IMR-90 (cell line): ENCODE results near the gene SLC25A25.

Source experiments
- CTCF ChIP-seq: conservative IDR thresholded peaks from 2 replicates; pipeline ENCODE4 v1.5.1; 2012; ENCODE audit warnings: mild to moderate bottlenecking, low read depth, low read length, improper control_type of control experiment
- POLR2A ChIP-seq: IDR thresholded peaks from 2 replicates; pipeline ENCODE4 v1.6.1; 2012; ENCODE audit warnings: mild to moderate bottlenecking, low read depth, low read length
- RAD21 ChIP-seq: IDR thresholded peaks from 2 replicates; pipeline ENCODE4 v1.6.1; 2012; ENCODE audit warnings: low read length, improper control_type of control experiment

GRCh38 chr9:128145951-128146351 is 77.9 kb downstream of the SLC25A25 start:
- TF ChIP-seq CTCF (no peak), RAD21 (no peak), POLR2A (no peak)
